GM21619 (cell line): Measurements from ENCODE around the gene DIAPH1.

Source experiments
- ATAC-seq: cut with Tn5 transposase; IDR thresholded peaks from one replicate; pipeline ENCODE4 v1.9.1; 2021; ENCODE audit not compliant: unreplicated experiment

DIAPH1 gene

DNA sequence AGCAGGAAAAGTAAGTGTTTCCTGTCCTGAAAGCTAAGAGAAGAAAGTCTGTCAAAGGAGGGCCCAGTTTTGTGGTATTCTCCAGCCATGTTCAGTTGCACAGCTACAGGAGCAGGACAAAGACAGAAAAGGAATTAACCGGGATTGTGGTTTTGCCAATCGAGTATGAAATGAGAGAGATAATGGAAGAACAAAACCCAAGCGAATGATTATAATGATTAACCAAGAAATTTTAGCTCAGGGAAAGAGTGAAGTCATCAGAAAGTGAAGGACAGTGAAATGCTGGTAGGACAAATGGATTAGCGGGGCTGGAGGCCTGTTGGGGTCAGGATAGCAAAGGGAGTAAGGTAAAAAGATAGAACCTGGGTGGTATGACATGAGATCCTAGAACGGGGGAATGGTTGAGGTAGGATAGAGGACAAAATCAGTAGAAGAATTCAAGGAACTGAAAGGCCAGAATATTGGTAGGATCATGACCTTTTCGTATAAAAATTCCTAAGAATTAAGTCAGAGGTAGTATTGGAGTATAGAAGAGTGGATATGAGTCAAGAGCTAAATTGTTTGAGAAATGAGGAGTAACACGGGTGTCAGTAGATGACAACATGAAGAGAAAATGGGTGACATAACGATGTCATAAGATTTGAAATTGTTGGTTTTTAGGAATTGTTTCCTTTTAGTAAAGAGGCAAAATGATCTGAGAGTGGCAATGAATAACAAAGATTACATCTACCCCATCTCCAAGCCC is 52.8 kb downstream of the DIAPH1 start:
- no peak for ATAC-seq

- ATAC-seq: peak; percentile 95
Observed at GRCh38 chr5:141564216-141564692, 54.5 kb downstream of the DIAPH1 start.

DNA sequence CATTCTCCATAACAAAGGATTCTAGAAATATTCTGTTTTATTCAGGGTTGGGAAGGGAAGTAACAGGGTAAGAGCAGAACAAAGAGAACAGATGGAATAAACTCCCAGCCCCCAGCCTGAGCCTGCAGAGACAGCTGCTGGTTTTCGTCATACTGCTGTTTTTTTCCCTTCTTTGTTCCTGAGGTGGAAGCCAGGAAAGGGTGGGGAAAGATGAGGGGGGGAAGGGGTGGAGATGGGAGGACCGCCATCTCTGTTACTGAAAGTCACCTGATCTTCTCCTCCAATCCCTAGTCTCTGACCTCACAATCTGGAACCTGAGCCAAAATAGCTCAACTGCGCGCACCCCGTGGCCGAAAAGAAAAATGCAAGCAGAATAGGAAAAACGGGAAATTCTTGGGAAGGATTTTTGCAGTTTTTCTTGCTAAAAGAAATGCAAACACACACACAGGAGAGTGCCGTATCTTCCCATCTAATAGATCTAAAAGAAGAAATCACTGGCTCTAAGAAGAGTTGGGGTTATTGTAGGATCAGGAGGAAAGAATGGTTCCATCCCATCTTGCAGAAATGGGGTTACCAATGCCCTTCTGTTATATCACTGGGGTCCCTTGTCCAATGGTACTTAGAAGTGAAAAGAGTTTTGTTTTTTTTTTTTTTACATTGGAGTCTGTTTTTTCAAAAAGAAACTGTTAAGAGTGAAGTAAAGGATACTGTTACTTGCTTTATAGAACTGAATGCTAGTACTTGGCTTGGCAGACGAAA is 57.9 kb downstream of the DIAPH1 start:
- no peak for ATAC-seq

DNA sequence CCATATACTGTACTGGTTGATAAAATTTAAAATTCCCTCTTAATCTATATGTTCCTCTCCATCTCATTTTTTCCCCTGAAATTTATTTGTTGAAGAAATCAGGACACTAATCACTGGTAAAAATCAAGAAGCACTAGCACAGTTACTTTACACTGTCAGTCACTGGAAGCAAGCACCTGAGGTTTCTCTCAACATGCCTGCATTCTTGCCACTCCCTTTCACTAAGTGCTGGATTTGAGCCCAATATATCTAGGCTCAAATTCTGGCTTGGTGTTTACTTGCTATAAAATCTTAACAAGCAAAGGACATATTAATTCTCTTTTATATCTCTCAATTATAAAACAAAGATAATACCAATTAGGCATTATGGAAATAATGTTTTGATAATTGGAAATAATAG is 58.6 kb downstream of the DIAPH1 start:
- no peak for ATAC-seq

GRCh38 chr5:141559461-141559860 is 59.3 kb downstream of the DIAPH1 start:
- ATAC-seq: no peak

GRCh38 chr5:141558150-141558549 is 60.6 kb downstream of the DIAPH1 start:
- peak; percentile 24 for ATAC-seq

DNA sequence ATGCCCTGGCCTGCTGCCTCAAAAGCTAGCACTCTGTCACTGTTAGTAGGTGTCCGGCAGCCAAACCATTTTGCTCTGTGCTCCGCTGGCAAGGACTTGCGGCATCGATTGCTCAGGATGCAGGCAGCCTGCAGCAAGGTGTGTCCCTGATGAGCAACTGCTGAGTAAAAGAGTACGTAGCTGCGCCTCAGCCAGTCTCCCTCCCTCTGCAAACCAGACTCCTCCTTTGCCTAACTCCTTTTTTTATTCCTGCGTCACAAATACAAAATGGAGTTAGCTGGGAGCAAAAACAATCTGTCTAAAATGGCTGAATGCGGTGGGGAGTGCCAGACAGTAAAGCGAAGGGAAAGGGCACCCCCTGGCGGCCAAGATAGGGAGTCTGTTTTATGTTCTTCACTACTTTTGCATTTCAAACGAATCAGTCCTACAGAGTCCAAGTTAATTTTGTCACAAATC is 61.1 kb downstream of the DIAPH1 start:
- ATAC-seq: peak; percentile 85

GRCh38 chr5:141547921-141548320 is 70.9 kb downstream of the DIAPH1 start:
- no peak for ATAC-seq

GRCh38 chr5:141547488-141547887 is 71.3 kb downstream of the DIAPH1 start:
- ATAC-seq: no peak

GRCh38 chr5:141543053-141543452 is 75.7 kb downstream of the DIAPH1 start:
- no peak for ATAC-seq

DNA sequence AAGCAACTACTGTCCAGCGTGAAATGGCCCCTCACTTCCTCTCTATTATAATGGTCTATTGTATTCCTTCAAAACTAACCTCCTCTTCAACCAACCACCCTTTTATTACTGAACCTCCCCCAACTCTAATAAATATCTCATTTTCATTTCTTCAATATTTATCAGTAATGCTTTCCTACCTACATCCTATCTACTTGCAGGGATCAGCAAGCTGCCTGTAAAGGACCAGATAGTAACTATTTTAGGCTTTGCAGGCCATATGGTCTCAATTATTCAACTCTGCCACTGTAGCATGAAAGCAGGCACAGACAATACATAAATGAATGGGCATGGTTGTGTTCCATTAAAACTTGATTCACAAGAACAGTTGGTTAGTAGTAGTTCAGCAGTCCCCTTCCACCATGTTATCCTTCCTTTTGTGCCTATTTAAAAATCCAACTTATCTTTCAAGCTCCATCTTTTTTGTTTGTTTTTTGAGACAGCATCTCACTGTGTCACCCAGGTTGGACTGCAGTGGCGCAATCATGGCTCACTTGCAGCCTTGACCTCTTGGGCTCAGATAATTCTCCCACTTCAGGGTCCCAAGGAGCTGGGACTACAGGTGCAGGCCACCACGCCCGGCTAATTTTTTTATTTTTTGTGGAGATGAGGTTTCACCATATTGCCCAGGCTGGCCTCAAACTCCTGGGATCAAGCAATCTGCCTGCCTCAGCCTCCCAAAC is 84.1 kb downstream of the DIAPH1 start:
- ATAC-seq: no peak

GRCh38 chr5:141533897-141534296 is 84.9 kb downstream of the DIAPH1 start:
- ATAC-seq: no peak

DNA sequence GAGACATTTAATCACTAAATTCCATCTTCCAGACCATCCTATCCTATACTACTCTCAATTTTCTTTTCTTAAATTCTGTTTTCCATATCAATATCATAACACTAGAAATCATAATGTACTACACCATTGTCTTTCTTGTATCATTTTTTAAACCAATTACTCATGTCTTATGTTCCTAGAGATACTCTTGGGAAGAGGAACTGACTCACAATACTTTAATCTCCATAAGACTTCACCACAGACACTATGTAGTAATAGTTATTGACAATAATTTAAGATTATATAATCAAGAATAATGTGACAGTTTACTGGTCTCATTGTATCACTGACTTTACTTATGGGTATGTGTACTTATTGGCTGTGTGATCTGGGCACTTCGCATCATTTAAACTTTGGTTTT is 86.1 kb downstream of the DIAPH1 start:
- ATAC-seq: no peak

- no peak for ATAC-seq
Observed at GRCh38 chr5:141529873-141530272, 88.9 kb downstream of the DIAPH1 start.

- peak; percentile 54 for ATAC-seq
Observed at GRCh38 chr5:141529002-141529401, 89.8 kb downstream of the DIAPH1 start.

GRCh38 chr5:141528291-141528984 is 90.4 kb downstream of the DIAPH1 start:
- ATAC-seq: no peak

DNA sequence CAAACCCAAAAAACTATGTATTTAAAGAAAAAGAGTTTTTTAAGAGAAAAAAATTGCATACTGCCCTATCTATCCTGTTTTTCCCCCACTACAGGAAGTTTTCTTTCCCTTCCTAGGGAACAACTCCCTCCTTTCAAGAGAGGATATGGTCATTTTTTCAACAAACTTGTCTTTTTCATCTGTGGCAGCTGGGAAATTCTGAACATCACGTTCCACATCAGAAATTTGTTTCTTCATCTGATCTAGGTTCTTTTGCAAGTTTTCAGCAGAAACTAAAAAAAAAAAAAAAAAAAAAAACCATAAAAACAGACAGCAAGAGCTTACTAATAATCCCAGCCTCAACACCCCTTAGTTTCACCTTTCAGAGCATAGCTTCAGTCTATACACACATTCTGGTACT is 91.4 kb downstream of the DIAPH1 start:
- ATAC-seq: no peak

- ATAC-seq: no peak
Observed at GRCh38 chr5:141525653-141526052, 93.1 kb downstream of the DIAPH1 start.

DNA sequence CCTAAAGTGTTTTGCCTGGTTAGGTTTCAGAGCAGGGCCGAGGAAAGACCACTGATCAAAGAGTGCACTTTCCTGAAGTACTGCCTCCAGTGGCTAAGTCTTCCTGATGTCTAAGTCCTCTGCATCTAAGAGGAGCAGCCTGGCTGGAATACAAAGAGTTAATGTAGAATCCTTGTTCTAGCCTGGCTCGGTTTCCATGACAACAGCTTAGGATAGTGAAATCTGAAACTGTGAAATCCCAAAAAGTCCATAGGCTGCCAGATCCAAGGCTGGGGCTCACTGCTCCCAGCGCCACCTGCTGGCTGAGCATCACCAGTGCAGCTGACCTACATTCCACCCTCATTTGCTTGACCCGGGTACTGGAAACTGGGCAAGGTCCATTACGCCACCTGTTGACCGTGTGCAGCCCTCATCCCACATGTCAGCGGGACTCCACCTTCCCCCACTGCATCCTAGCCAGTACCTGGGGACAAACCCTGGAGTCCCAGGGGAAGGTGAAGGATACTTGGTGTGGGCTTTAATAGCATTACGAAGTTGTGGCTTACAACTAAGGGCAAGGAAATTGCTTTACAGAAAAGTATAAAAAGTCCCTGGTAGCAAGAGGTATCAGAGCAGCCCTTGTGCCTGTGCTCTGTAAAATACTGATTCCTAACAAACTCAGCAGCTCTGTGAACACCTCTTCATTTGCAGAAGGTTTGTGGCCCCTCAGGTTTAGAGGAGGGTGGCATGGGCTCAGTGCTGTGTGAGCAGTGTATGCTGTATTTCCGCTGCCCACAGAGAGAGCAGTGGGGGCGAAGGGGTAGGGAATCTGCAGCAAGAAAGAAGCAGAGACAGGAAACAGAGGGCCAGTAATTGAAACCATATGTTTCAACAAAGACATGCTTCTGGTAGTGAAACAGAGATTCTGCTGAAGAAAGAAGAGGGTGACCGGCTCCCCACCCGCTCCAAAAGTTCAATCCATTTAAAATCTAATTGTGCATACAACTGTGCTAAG is 93.9 kb downstream of the DIAPH1 start:
- peak; percentile 72 for ATAC-seq

GRCh38 chr5:141523991-141524390 is 94.8 kb downstream of the DIAPH1 start:
- ATAC-seq: no peak
